ENCODE data around the gene CBLB.
"Not testable (repeated sequence)": the region's sequence is repeated elsewhere in the genome, so short reads cannot be mapped to it uniquely, and the experiment has no call there.

Gene CBLB

DNA sequence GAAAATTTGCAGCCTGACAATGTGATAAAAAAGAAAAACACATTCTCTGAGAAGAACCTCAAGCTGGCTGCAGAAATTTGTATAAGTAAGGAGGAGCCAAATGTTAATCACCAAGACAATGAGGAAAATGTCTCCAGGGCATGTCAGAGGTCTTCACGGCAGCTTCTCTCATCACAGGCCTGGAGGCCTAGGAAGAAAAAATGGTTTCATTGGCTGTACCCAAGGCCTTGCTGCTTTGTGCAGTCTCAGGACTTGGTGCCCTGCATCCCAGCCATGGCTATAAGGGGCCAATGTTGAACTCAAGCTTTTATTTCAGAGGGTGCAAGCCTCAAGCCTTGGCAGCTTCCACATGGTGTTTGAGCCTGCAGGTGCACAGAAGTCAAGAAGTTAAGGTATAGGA, 106.6 kb downstream of the CBLB start:
- H3K23ac ChIP-seq (ENCODE audit: low read length); DNase-seq; H3K56ac ChIP-seq (ENCODE audit: low read length); H2BK5ac ChIP-seq (ENCODE audit: low read length); H3K36me3 ChIP-seq (ENCODE audit: control insufficient read depth, insufficient read depth, low read length); H3K4me1 ChIP-seq (ENCODE audit: control insufficient read depth, low read depth, low read length); H3K79me1 ChIP-seq (ENCODE audit: low read length); H3K9ac ChIP-seq (ENCODE audit: low read length); H3K18ac ChIP-seq (ENCODE audit: low read length); H3K27me3 ChIP-seq (ENCODE audit: insufficient read depth, low read length, poor library complexity); H2BK15ac ChIP-seq (replicated peaks; ENCODE audit: low read depth); H4K5ac ChIP-seq (ENCODE audit: low read length); H3K4me2 ChIP-seq (ENCODE audit: low read length); H2AK5ac ChIP-seq (ENCODE audit: low read length); H3K4me3 ChIP-seq (ENCODE audit: low read length); H3K4ac ChIP-seq (ENCODE audit: low read depth, low read length); H3K79me2 ChIP-seq (ENCODE audit: control insufficient read depth, insufficient read depth, low read length); H3K27ac ChIP-seq (ENCODE audit: low read depth, low read length); H2BK120ac ChIP-seq (ENCODE audit: low read depth, low read length); H4K8ac ChIP-seq (ENCODE audit: low read depth, low read length): not testable (repeated sequence)
- WGBS (ENCODE audit: extremely low coverage, insufficient coverage, low lambda C conversion rate) = no CpG with 5 or more reads among the region's 1 CpG

GRCh38 chr3:105759442-105760078, 109.3 kb downstream of the CBLB start:
- no peaks in the 10 kb centered on the region for H3K36me3 ChIP-seq (ENCODE audit: control insufficient read depth, insufficient read depth, low read length)
- no CpG with 5 or more reads among the region's 6 CpGs for whole genome bisulfite sequencing (ENCODE audit: extremely low coverage, insufficient coverage, low lambda C conversion rate)

DNA sequence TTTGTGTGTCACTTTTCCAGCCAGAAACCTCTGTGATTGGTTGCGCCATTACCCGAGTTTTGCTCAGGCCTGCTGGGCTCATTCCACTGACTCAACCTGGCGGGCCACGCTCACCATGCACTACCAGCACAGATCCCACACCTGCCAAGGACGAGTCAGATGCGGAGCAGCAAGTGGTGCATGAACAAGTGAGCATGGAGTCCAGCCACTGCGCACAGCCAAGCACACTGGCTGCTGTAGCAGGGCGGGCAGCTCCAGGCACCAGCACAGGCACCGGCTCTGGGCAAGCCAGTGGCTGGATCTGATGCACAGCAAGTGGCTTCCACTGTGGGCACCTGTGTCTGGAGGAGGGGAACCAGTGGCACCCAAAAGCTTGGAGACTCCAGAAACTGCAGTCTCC, 110.4 kb downstream of the CBLB start:
- Histone ChIP-seq H3K4ac (ENCODE audit: low read depth, low read length) (no peak overlapping the region), H3K27ac (ENCODE audit: low read depth, low read length) (no peak overlapping the region), H3K18ac (ENCODE audit: low read length) (no peak overlapping the region), H4K8ac (ENCODE audit: low read depth, low read length) (no peak overlapping the region), H3K79me2 (ENCODE audit: control insufficient read depth, insufficient read depth, low read length) (no peaks in the 10 kb centered on the region), H2BK120ac (ENCODE audit: low read depth, low read length) (no peak overlapping the region), H3K27me3 (ENCODE audit: insufficient read depth, low read length, poor library complexity) (no peaks in the 10 kb centered on the region), H3K4me2 (ENCODE audit: low read length) (no peak overlapping the region), H2AK5ac (ENCODE audit: low read length) (no peak overlapping the region), H3K56ac (ENCODE audit: low read length) (no peak overlapping the region), H4K5ac (ENCODE audit: low read length) (no peak overlapping the region), H3K36me3 (ENCODE audit: control insufficient read depth, insufficient read depth, low read length) (no peaks in the 10 kb centered on the region), H3K4me3 (ENCODE audit: low read length) (no peak overlapping the region), H3K9ac (ENCODE audit: low read length) (no peak overlapping the region), H3K4me1 (ENCODE audit: control insufficient read depth, low read depth, low read length) (no peaks in the 10 kb centered on the region), H2BK15ac (replicated peaks; ENCODE audit: low read depth) (no peak overlapping the region), H3K79me1 (ENCODE audit: low read length) (no peaks in the 10 kb centered on the region), H3K23ac (ENCODE audit: low read length) (no peak overlapping the region), H2BK5ac (ENCODE audit: low read length) (no peak overlapping the region)
- WGBS (ENCODE audit: extremely low coverage, insufficient coverage, low lambda C conversion rate) = no CpG with 5 or more reads among the region's 9 CpGs
- DNase-seq = no peak

More at GRCh38 chr3:105759442-105760078, 109.3 kb downstream of the CBLB start:
- Histone ChIP-seq H2BK5ac (ENCODE audit: low read length) (no peak overlapping the region), H2BK15ac (replicated peaks; ENCODE audit: low read depth) (no peak overlapping the region), H4K5ac (ENCODE audit: low read length) (no peak overlapping the region), H2AK5ac (ENCODE audit: low read length) (no peak overlapping the region), H3K79me1 (ENCODE audit: low read length) (no peaks in the 10 kb centered on the region), H3K4me3 (ENCODE audit: low read length) (no peak overlapping the region), H3K79me2 (ENCODE audit: control insufficient read depth, insufficient read depth, low read length) (no peaks in the 10 kb centered on the region), H3K18ac (ENCODE audit: low read length) (no peak overlapping the region), H3K56ac (ENCODE audit: low read length) (no peak overlapping the region), H2BK120ac (ENCODE audit: low read depth, low read length) (no peak overlapping the region), H3K27me3 (ENCODE audit: insufficient read depth, low read length, poor library complexity) (no peaks in the 10 kb centered on the region), H3K4me2 (ENCODE audit: low read length) (no peak overlapping the region), H4K8ac (ENCODE audit: low read depth, low read length) (no peak overlapping the region), H3K4ac (ENCODE audit: low read depth, low read length) (no peak overlapping the region), H3K27ac (ENCODE audit: low read depth, low read length) (no peak overlapping the region), H3K9ac (ENCODE audit: low read length) (no peak overlapping the region), H3K4me1 (ENCODE audit: control insufficient read depth, low read depth, low read length) (no peaks in the 10 kb centered on the region), H3K23ac (ENCODE audit: low read length) (no peak overlapping the region)
- DNase-seq = no peak

GRCh38 chr3:105755121-105755886, 113.5 kb downstream of the CBLB start:
- Histone ChIP-seq H3K79me2 (ENCODE audit: control insufficient read depth, insufficient read depth, low read length) (no peaks in the 10 kb centered on the region), H3K18ac (ENCODE audit: low read length) (no peak overlapping the region), H3K4ac (ENCODE audit: low read depth, low read length) (no peak overlapping the region), H3K9ac (ENCODE audit: low read length) (no peak overlapping the region), H3K4me2 (ENCODE audit: low read length) (no peak overlapping the region), H3K79me1 (ENCODE audit: low read length) (no peaks in the 10 kb centered on the region), H3K4me1 (ENCODE audit: control insufficient read depth, low read depth, low read length) (no peaks in the 10 kb centered on the region), H2BK120ac (ENCODE audit: low read depth, low read length) (no peak overlapping the region), H3K23ac (ENCODE audit: low read length) (no peak overlapping the region), H3K56ac (ENCODE audit: low read length) (no peak overlapping the region), H2AK5ac (ENCODE audit: low read length) (no peak overlapping the region), H3K36me3 (ENCODE audit: control insufficient read depth, insufficient read depth, low read length) (no peaks in the 10 kb centered on the region), H3K27ac (ENCODE audit: low read depth, low read length) (no peak overlapping the region), H2BK15ac (replicated peaks; ENCODE audit: low read depth) (no peak overlapping the region), H3K27me3 (ENCODE audit: insufficient read depth, low read length, poor library complexity) (no peaks in the 10 kb centered on the region), H4K8ac (ENCODE audit: low read depth, low read length) (no peak overlapping the region), H2BK5ac (ENCODE audit: low read length) (no peak overlapping the region), H3K4me3 (ENCODE audit: low read length) (no peak overlapping the region), H4K5ac (ENCODE audit: low read length) (no peak overlapping the region)
- 100% methylated on average over 1 of the region's 2 CpGs for WGBS (ENCODE audit: extremely low coverage, insufficient coverage, low lambda C conversion rate)
- peak; percentile 79 for DNase-seq

GRCh38 chr3:105752791-105753415, 115.9 kb downstream of the CBLB start:
- DNase-seq = peak; percentile 27
- H2AK5ac ChIP-seq (ENCODE audit: low read length) = no peak overlapping the region
- no CpG with 5 or more reads among the region's 1 CpG for WGBS (ENCODE audit: extremely low coverage, insufficient coverage, low lambda C conversion rate)

More at GRCh38 chr3:105752791-105753415, 115.9 kb downstream of the CBLB start:
- no peak overlapping the region for H3K27ac ChIP-seq (ENCODE audit: low read depth, low read length)
- H3K4ac ChIP-seq (ENCODE audit: low read depth, low read length) = no peak overlapping the region
- H3K27me3 ChIP-seq (ENCODE audit: insufficient read depth, low read length, poor library complexity) = no peaks in the 10 kb centered on the region
- H4K8ac ChIP-seq (ENCODE audit: low read depth, low read length) = no peak overlapping the region
- no peak overlapping the region for H2BK5ac ChIP-seq (ENCODE audit: low read length)
- no peak overlapping the region for H3K18ac ChIP-seq (ENCODE audit: low read length)
- no peaks in the 10 kb centered on the region for H3K79me2 ChIP-seq (ENCODE audit: control insufficient read depth, insufficient read depth, low read length)
- no peak overlapping the region for H2BK15ac ChIP-seq (replicated peaks; ENCODE audit: low read depth)
- no peaks in the 10 kb centered on the region for H3K4me1 ChIP-seq (ENCODE audit: control insufficient read depth, low read depth, low read length)
- H3K56ac ChIP-seq (ENCODE audit: low read length) = no peak overlapping the region
- H3K9ac ChIP-seq (ENCODE audit: low read length) = no peak overlapping the region
- H3K23ac ChIP-seq (ENCODE audit: low read length) = no peak overlapping the region
- H4K5ac ChIP-seq (ENCODE audit: low read length) = no peak overlapping the region
- no peak overlapping the region for H3K4me3 ChIP-seq (ENCODE audit: low read length)
- H2BK120ac ChIP-seq (ENCODE audit: low read depth, low read length) = no peak overlapping the region
- H3K79me1 ChIP-seq (ENCODE audit: low read length) = no peaks in the 10 kb centered on the region
- no peak overlapping the region for H3K4me2 ChIP-seq (ENCODE audit: low read length)
- H3K36me3 ChIP-seq (ENCODE audit: control insufficient read depth, insufficient read depth, low read length) = no peaks in the 10 kb centered on the region
